ENCODE data around the gene PDE8A. TPM values are rescaled to one million over a fixed set of nuclear protein-coding genes. Genes with fewer than 3 reads are reported as not detected.

The PDE8A gene
- total and polyA plus RNA-seq, 2 of the 4 experiments (the other 2 are of a cell fraction) = 32.4 to 35.9 TPM

DNA sequence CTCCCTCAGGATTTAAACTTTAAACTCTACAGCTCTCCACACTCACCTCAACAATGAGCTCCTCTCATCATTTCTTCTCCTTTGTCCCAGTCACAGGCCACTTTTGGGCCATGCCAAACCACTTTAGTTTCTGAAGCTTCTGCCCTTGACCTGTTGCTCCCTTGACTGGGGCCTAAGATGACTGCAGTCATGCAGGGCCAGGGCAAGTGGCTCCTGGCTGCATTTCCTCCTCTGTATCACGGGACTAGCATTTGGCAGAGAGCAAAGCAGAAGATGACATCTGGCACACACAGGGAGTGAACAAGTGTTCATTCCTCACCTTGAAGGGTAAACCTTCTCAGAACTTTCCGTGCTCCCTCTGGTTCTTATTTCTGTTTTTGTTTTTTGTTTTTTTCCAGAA lies 136.9 kb downstream of the PDE8A start:
- Histone ChIP-seq H3K9ac (ENCODE audit: low read depth, low read length) (no peak overlapping the region), H2AFZ (replicated peaks; ENCODE audit: low read length, poor library complexity) (no peak overlapping the region), H2AK5ac (ENCODE audit: low read depth, low read length) (no peak overlapping the region), H3K9me1 (ENCODE audit: insufficient read depth, low read length) (peaks cover 24% of the 10 kb centered on the region), H2BK20ac (ENCODE audit: low read depth, low read length) (no peak overlapping the region), H3K79me1 (ENCODE audit: low read depth in 1 of 2, low read length in 2 of 2) (peaks cover 6 to 18% of the 10 kb centered on the region in 2 experiments), H3K27ac (ENCODE audit: insufficient read depth, low read length) (no peak overlapping the region), H3K27me3 (ENCODE audit: control insufficient read depth, insufficient read depth, low read length) (no peaks in the 10 kb centered on the region), H3K56ac (ENCODE audit: extremely low read depth, insufficient read depth, low read length) (no peak overlapping the region), H3K4me2 (ENCODE audit: low read depth, low read length) (no peak overlapping the region), H3K4ac (ENCODE audit: low read depth, low read length) (no peak overlapping the region), H4K91ac (ENCODE audit: insufficient read depth, low read depth, low read length) (no peak overlapping the region), H3K36me3 (ENCODE audit: control insufficient read depth, insufficient read depth, low read length) (peaks cover 43% of the 10 kb centered on the region), H3K23ac (ENCODE audit: low read depth, low read length) (no peak overlapping the region), H3K18ac (ENCODE audit: low read depth, low read length) (no peak overlapping the region), H4K5ac (ENCODE audit: low read depth, low read length) (no peak overlapping the region), H3K4me3 (ENCODE audit: insufficient read depth, low read depth, low read length) (no peak overlapping the region), H4K20me1 (ENCODE audit: insufficient read depth, low read length) (no peaks in the 10 kb centered on the region), H2AK9ac (replicated peaks; ENCODE audit: low read depth, low read length, poor library complexity) (no peak overlapping the region), H4K8ac (ENCODE audit: low read depth in 2 of 2, low read length in 2 of 2) (no peak overlapping the region), H3K9me3 (ENCODE audit: control insufficient read depth, insufficient read depth, low read length) (no peaks in the 10 kb centered on the region), H2BK5ac (ENCODE audit: low read depth, low read length, poor library complexity, severe bottlenecking) (no peak overlapping the region), H3K14ac (replicated peaks; ENCODE audit: low read depth, low read length) (no peak overlapping the region), H3K4me1 (ENCODE audit: control insufficient read depth, insufficient read depth, low read length) (no peaks in the 10 kb centered on the region), H2BK15ac (ENCODE audit: low read depth, low read length) (no peak overlapping the region), H2BK120ac (ENCODE audit: low read depth, low read length) (no peak overlapping the region)
- ChIA-PET POLR2A (ENCODE audit: unreplicated experiment) (no interaction called here), CTCF (no interaction called here)
- DNase-seq (no peak), ATAC-seq (ENCODE audit: low read depth) (no peak)
- no TSS peak for BruUV-seq (replicated peaks)
- in situ Hi-C loops (cut with MboI; ENCODE audit: low sequenced_read_pairs) (no loop called here), intact Hi-C loops (cut with micrococcal nuclease) (no loop called here), dilution Hi-C loops (cut with HindIII; ENCODE audit: low sequenced_read_pairs, unreplicated experiment) (no loop called here)
- no CpG with 5 or more reads among the region's 2 CpGs for WGBS, 2 experiments (ENCODE audit: extremely low coverage in 2 of 2, insufficient read length in 1 of 2)
- TF ChIP-seq NFE2L2 (IDR thresholded peaks at IDR 0.05; ENCODE audit: low read depth, low read length) = no peak
- TF ChIP-seq MAFK (IDR thresholded peaks at IDR 0.05; ENCODE audit: low read depth, low read length) = no peak
- no peak for TF ChIP-seq RCOR1 (IDR thresholded peaks at IDR 0.05; ENCODE audit: insufficient replicate concordance, low read length)
- TF ChIP-seq SMC3 (IDR thresholded peaks at IDR 0.05; ENCODE audit: low read depth, low read length) = no peak
- no peak for TF ChIP-seq FOS (IDR thresholded peaks at IDR 0.05; ENCODE audit: low read depth, low read length)
- no peak for TF ChIP-seq USF2 (IDR thresholded peaks at IDR 0.05; ENCODE audit: low read depth, low read length)
- TF ChIP-seq BHLHE40 (IDR thresholded peaks at IDR 0.05; ENCODE audit: low read depth, low read length) = no peak
- no peak for TF ChIP-seq CHD1 (IDR thresholded peaks at IDR 0.05; ENCODE audit: low read depth, low read length)
- no peak for TF ChIP-seq CEBPB (IDR thresholded peaks at IDR 0.05; ENCODE audit: low read depth, low read length)
- TF ChIP-seq, protein P1, sequence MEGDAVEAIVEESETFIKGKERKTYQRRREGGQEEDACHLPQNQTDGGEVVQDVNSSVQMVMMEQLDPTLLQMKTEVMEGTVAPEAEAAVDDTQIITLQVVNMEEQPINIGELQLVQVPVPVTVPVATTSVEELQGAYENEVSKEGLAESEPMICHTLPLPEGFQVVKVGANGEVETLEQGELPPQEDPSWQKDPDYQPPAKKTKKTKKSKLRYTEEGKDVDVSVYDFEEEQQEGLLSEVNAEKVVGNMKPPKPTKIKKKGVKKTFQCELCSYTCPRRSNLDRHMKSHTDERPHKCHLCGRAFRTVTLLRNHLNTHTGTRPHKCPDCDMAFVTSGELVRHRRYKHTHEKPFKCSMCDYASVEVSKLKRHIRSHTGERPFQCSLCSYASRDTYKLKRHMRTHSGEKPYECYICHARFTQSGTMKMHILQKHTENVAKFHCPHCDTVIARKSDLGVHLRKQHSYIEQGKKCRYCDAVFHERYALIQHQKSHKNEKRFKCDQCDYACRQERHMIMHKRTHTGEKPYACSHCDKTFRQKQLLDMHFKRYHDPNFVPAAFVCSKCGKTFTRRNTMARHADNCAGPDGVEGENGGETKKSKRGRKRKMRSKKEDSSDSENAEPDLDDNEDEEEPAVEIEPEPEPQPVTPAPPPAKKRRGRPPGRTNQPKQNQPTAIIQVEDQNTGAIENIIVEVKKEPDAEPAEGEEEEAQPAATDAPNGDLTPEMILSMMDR (conservative IDR thresholded peaks at IDR 0.05; ENCODE audit: low read depth, low read length) = no peak
- no peak for TF ChIP-seq RFX5 (IDR thresholded peaks at IDR 0.05; ENCODE audit: low read depth, low read length)
- no peak for TF ChIP-seq MXI1 (IDR thresholded peaks at IDR 0.05; ENCODE audit: borderline replicate concordance, low read depth, low read length)
- no peak for TF ChIP-seq RAD21 (IDR thresholded peaks at IDR 0.05; ENCODE audit: low read length)
- no peak for TF ChIP-seq POLR2A (IDR thresholded peaks at IDR 0.05; ENCODE audit: low read depth, low read length)
- TF ChIP-seq ELK1 (IDR thresholded peaks at IDR 0.05; ENCODE audit: borderline replicate concordance, low read depth, low read length) = no peak
- no peak for TF ChIP-seq MAZ (IDR thresholded peaks at IDR 0.05; ENCODE audit: borderline replicate concordance, low read depth, low read length)
